GM19463 (cell line): ENCODE data around the gene SERPINB13.
"Not testable (repeated sequence)": the region's sequence is repeated elsewhere in the genome, so short reads cannot be mapped to it uniquely, and the experiment has no call there.

Experiments
- ATAC-seq: cut with Tn5 transposase; IDR thresholded peaks from one replicate; pipeline ENCODE4 v1.9.1; 2021; ENCODE audit warnings: mild to moderate bottlenecking, moderate library complexity; ENCODE audit not compliant: unreplicated experiment

The SERPINB13 gene

GRCh38 chr18:63590373-63590772, 3.2 kb downstream of the SERPINB13 start:
- no peak for ATAC-seq

- no peak for ATAC-seq
Measured at GRCh38 chr18:63590966-63591695, 4.0 kb downstream of the SERPINB13 start.

GRCh38 chr18:63591725-63592124, 4.6 kb downstream of the SERPINB13 start:
- no peak for ATAC-seq

- no peak for ATAC-seq
Measured at GRCh38 chr18:63592471-63592870, 5.3 kb downstream of the SERPINB13 start.

GRCh38 chr18:63596964-63597363, 9.8 kb downstream of the SERPINB13 start:
- ATAC-seq, result no peak

- no peak for ATAC-seq
Measured at GRCh38 chr18:63603355-63603754, 16.2 kb downstream of the SERPINB13 start.

- ATAC-seq, result peak; percentile 92
Measured at GRCh38 chr18:63603772-63604171, 16.6 kb downstream of the SERPINB13 start.

GRCh38 chr18:63604791-63605567, 17.8 kb downstream of the SERPINB13 start:
- ATAC-seq, result no peak

- ATAC-seq, result no peak
Measured at GRCh38 chr18:63606526-63606925, 19.4 kb downstream of the SERPINB13 start.

GRCh38 chr18:63613420-63613819, 26.3 kb downstream of the SERPINB13 start:
- no peak for ATAC-seq

GRCh38 chr18:63617049-63617914, 30.1 kb downstream of the SERPINB13 start:
- ATAC-seq, result no peak

GRCh38 chr18:63617915-63618234, 30.7 kb downstream of the SERPINB13 start:
- no peak for ATAC-seq

GRCh38 chr18:63619661-63620060, 32.5 kb downstream of the SERPINB13 start:
- no peak for ATAC-seq

GRCh38 chr18:63624863-63625262, 37.7 kb downstream of the SERPINB13 start:
- ATAC-seq, result no peak

- ATAC-seq, result no peak
Measured at GRCh38 chr18:63626431-63626830, 39.3 kb downstream of the SERPINB13 start.

GRCh38 chr18:63627819-63628218, 40.7 kb downstream of the SERPINB13 start:
- no peak for ATAC-seq

GRCh38 chr18:63637703-63638102, 50.6 kb downstream of the SERPINB13 start:
- ATAC-seq, result no peak

- ATAC-seq, result not testable (repeated sequence)
Measured at GRCh38 chr18:63641157-63641680, 54.1 kb downstream of the SERPINB13 start.

- not testable (repeated sequence) for ATAC-seq
Measured at GRCh38 chr18:63642668-63643356, 55.7 kb downstream of the SERPINB13 start.

GRCh38 chr18:63644142-63644541, 57.0 kb downstream of the SERPINB13 start, which contains the start of gene SERPINB4:
Gene SERPINB4 (minus strand): TSS chr18:63644256. CDS start chr18:63643577, 679 bp downstream.
- not testable (repeated sequence) for ATAC-seq
